Fibroblast of mammary gland (primary cell): ENCODE results near the gene PPP4R1.

Experiments
- DNase-seq: peaks from one replicate; pipeline ENCODE4 v3.0.0-alpha.2; 2010; ENCODE audit warnings: low read depth
- H3K4me3 ChIP-seq: 2 replicates; pipeline ENCODE4 v1.5.1; 2011; ENCODE audit warnings: low read depth, mild to moderate bottlenecking, low read length, moderate library complexity; ENCODE audit not compliant: control insufficient read depth
- TF ChIP-seq, protein P1 (sequence below): conservative IDR thresholded peaks from 2 replicates; pipeline ENCODE4 v1.5.1; 2011; ENCODE audit warnings: low read depth, low read length, inconsistent platforms; ENCODE audit not compliant: control insufficient read depth, insufficient read depth

The PPP4R1 gene

DNA sequence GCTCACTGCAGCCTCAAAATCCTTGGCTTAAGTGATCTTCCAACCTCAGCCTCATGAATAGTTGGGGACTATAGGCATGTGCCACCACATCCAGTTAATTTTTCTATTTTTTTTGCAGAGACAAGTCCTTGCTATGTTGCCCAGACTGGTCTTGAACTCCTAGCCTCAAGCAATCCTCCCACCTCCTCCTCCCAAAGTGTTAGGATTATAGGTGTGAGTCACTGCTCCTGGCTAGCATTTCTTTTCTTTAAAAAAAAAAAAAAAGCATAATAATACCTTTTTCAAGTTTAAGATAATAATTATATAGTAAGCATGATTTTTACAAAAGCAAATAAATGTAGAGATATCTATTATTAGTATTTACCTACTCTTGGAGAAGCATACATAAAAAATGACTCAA lies 36.1 kb downstream of the PPP4R1 start:
- no peak overlapping the region for H3K4me3 ChIP-seq
- peak; percentile 31 for DNase-seq
- TF ChIP-seq, protein P1, sequence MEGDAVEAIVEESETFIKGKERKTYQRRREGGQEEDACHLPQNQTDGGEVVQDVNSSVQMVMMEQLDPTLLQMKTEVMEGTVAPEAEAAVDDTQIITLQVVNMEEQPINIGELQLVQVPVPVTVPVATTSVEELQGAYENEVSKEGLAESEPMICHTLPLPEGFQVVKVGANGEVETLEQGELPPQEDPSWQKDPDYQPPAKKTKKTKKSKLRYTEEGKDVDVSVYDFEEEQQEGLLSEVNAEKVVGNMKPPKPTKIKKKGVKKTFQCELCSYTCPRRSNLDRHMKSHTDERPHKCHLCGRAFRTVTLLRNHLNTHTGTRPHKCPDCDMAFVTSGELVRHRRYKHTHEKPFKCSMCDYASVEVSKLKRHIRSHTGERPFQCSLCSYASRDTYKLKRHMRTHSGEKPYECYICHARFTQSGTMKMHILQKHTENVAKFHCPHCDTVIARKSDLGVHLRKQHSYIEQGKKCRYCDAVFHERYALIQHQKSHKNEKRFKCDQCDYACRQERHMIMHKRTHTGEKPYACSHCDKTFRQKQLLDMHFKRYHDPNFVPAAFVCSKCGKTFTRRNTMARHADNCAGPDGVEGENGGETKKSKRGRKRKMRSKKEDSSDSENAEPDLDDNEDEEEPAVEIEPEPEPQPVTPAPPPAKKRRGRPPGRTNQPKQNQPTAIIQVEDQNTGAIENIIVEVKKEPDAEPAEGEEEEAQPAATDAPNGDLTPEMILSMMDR = no peak

DNA sequence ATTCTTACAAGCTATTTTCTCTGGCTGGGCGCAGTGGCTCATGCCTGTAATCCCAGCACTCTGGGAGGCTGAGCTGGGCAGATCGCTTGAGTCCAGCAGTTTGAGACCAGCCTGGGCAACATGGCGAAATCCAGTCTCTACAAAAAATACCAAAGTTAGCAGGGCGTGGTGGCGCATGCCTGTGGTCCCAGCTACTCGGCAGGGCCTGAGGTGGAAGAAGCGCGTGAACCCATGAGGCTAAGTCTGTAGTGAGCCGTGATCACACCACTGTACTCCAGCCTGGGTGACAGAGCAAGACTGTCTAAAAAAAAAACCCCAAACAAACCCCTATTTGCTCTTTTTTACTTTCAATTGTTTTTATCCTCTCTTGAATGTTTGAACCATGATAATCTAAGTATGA lies 37.0 kb downstream of the PPP4R1 start:
- TF ChIP-seq, protein P1 = no peak
- no peak overlapping the region for H3K4me3 ChIP-seq
- DNase-seq = no peak

DNA sequence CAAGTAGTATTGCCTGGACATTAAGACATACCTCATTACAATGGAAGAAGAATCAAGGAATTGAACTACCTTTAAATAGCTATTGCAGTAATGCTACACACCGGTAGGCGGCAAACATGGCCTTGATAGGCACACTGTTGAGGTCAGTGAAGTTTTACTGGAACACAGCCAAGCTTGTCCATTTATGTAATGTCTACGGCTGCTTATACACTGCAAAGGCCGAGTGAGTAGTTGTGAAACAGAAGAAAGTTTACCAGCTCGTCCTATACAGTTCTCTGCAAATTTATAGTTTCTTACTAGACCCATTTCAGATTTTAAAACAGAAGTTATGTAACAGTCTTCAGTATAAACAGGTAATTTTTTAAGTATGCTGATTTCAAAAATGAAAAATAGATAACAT lies 38.8 kb downstream of the PPP4R1 start:
- TF ChIP-seq, protein P1 = peak; percentile 94

DNA sequence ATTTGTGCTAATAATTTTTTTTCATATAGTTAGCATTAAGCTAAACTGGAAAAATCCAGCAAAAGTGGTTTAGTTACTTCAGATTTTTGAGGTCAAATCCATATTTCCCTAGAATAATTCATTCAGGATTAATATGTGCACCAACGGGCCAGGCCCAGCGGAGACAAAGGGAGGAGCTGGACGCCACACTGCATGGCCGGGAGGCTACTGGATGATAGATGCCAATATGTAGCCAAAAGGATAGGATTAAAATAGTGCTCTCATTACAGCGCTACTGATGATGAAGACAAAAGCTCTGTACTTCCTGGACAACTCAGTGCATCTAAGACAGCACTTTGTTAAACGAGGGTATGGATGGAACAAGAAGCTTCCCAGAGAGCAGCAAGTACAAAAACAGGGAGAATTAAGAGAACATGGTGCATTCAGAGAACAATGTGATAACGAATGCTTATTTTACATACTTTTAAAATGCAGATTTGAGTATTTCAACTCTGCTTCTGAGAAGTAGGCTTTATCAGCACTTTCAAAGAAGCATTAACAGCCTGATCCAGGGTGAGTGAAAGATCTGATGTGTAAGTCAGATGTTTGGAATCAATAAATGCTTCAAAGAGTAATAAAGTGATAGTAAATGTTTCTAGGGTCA lies 39.8 kb downstream of the PPP4R1 start:
- TF ChIP-seq, protein P1 = no peak
- DNase-seq = no peak

More for the DNA sequence above, 38.8 kb downstream of the PPP4R1 start:
- peak; percentile 97 for DNase-seq
- no peak overlapping the region for H3K4me3 ChIP-seq

DNA sequence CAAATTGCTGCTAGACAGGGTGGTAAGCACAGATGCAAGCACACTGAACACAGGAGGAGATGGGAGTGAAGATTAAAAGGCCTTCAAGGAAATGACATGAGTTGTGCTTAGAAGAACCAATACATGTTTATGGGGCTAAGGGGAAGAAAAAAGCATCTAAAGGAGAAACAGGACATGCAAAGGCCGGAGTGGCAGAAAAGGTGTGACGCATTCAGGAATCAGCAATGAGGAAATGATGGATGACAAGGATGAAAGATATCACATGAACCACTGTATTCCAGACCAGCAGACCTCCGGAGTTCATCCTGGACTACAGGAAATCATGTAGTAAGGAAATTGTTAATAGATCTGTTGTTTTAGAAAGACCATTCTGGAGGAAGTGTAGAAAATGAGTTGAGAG lies 42.8 kb downstream of the PPP4R1 start:
- TF ChIP-seq, protein P1 = no peak
- no peak for DNase-seq
- H3K4me3 ChIP-seq = no peak overlapping the region

More for the DNA sequence above, 39.8 kb downstream of the PPP4R1 start:
- no peak overlapping the region for H3K4me3 ChIP-seq

DNA sequence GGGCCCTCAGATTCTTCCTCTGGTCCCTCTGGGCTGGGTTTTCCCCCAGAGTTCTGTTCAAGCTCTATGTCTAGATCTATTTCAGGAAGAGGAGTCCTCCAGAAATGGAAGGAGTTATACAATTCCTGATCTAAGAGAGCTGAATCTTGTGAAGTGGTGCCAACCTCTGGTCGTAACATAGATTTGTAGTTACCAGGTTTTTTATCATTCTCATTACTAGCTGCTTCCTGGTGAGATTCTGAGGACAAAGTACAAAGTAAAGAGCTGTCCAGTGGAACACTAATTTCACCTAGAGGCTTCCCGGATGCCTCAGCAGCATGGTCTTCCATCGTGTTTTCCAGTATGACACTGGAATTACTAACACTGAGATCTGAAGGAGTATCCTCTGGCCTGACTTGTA lies 44.1 kb downstream of the PPP4R1 start:
- TF ChIP-seq, protein P1 = no peak
- DNase-seq = no peak
- H3K4me3 ChIP-seq = no peak overlapping the region

DNA sequence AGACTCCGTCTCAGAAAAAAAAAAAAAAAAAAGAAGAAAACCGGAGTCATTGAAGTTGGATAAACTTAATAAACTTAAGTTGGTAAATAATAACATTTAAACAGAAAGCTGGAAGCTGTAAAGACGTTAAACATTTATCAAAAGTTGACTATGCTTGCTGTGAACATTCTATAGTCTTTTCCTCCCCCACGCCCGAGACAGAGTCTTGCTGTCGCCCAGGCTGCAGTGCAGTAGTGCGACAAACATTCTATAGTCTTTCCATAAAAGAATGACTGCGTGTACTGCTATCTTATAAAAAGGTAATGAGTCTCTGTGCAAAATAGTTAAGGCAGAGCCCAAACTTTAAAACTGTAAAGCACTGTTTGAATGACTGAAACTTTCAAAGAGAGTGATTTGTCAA lies 45.2 kb downstream of the PPP4R1 start:
- TF ChIP-seq, protein P1 = no peak
- DNase-seq = no peak
- H3K4me3 ChIP-seq = no peak overlapping the region
